Fibroblast of villous mesenchyme (primary cell): ENCODE data around the gene MAFB. TPM values are rescaled to one million over a fixed set of nuclear protein-coding genes. Genes with fewer than 3 reads are reported as not detected.

ENCODE experiments used
- DNase-seq: peaks from one replicate; pipeline ENCODE4 v3.0.0-alpha.2; 2010; ENCODE audit warnings: low read depth
- H3K4me3 ChIP-seq: 2 replicates; pipeline ENCODE4 v1.5.1; 2011; ENCODE audit warnings: low read depth, mild to moderate bottlenecking, low read length
- total RNA-seq: library from RNA; depleted of rRNA; stranded (reverse); fragments of >200 nt; gene quantifications from 2 replicates; pipeline ENCODE4 v1.2.3, GENCODE V29; 2012
- TF ChIP-seq, protein P1 (sequence below): IDR thresholded peaks from 2 replicates; pipeline ENCODE4 v1.5.1; 2012; ENCODE audit warnings: low read depth, mild to moderate bottlenecking, low read length; ENCODE audit not compliant: insufficient read depth

Gene MAFB
- total RNA-seq, 1 donor, result 0.43 TPM

DNA sequence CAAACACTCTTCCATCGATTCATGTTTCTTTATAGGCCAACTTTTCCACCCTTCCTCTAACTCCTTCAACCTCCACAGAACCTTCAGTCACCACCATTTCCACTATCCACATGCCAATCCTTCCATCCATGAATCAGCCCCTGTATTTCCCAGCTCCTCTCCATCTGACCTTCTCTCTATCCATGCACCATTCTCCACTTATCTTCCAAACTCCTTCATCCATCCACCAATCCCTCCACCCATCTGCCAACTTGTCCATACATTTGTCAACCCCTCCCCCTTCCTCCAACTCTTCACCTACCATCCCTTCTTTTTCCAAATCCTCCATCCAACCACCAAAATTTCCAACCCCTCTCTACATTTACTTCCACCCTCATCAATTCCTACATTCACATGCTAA, 49.9 kb downstream of the MAFB start:
- TF ChIP-seq, protein P1, sequence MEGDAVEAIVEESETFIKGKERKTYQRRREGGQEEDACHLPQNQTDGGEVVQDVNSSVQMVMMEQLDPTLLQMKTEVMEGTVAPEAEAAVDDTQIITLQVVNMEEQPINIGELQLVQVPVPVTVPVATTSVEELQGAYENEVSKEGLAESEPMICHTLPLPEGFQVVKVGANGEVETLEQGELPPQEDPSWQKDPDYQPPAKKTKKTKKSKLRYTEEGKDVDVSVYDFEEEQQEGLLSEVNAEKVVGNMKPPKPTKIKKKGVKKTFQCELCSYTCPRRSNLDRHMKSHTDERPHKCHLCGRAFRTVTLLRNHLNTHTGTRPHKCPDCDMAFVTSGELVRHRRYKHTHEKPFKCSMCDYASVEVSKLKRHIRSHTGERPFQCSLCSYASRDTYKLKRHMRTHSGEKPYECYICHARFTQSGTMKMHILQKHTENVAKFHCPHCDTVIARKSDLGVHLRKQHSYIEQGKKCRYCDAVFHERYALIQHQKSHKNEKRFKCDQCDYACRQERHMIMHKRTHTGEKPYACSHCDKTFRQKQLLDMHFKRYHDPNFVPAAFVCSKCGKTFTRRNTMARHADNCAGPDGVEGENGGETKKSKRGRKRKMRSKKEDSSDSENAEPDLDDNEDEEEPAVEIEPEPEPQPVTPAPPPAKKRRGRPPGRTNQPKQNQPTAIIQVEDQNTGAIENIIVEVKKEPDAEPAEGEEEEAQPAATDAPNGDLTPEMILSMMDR, result no peak
- DNase-seq, result no peak
- no peak overlapping the region for H3K4me3 ChIP-seq

DNA sequence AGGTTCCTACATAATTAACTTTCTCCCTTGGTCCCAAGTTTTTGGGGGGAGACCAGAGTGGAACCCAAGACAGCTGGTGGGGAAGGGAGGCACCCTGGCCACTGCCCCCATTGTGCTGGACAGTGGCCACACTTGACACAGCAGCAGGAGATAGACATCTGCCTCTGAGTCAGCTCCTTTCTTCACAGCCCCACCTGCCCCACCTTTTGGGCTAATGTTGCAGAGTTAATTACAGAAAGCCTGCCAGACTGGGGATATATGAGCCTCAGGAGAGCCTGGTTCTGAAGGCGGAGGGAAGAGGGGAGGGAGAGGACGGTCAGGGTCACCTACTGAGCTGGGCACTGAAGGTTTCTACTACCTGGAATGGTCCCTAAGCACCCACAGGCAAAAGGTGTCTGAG, 50.6 kb downstream of the MAFB start:
- no peak overlapping the region for H3K4me3 ChIP-seq
- TF ChIP-seq, protein P1, result no peak
- no peak for DNase-seq

DNA sequence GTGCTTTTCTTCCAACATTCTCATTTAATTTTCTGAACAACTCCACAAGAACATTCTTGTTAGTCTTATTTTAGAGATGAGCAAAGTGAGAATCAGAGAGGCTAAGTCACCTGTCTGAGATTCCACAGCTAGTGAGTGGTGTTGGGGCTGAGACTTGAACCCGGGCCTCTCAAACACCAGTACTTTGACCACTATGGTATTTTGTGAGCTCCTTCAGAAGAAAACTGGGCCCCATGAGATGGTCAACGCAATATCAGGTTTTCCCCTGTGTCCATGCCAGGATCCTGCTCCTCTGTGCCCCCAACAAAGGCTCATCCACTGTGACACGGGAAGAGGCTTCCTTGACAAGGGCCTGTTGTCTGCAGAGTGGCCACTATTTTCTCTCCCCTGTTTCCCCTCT, 51.9 kb downstream of the MAFB start:
- DNase-seq, result no peak
- H3K4me3 ChIP-seq, result no peak overlapping the region
- TF ChIP-seq, protein P1, result no peak

DNA sequence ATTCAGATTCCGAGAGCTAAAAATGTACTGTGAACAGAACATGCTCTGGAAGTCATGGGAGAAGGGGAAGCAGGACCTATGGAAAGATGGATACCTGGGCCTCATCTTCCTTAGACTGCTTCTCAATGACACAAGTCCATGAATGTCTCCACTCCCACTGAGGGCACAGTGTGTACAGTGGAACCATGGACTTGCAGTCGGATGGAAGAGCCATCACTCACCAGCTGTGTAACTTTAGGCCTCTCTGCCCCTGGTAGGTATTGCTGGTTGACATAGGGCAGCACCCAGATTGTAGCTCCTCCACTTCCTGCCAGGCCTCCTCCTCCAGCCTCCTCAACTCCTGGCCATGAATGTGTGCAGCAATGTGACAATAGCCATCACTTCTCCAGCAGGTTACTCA, 52.5 kb downstream of the MAFB start:
- H3K4me3 ChIP-seq, result no peak overlapping the region
- no peak for DNase-seq
- TF ChIP-seq, protein P1, result no peak

DNA sequence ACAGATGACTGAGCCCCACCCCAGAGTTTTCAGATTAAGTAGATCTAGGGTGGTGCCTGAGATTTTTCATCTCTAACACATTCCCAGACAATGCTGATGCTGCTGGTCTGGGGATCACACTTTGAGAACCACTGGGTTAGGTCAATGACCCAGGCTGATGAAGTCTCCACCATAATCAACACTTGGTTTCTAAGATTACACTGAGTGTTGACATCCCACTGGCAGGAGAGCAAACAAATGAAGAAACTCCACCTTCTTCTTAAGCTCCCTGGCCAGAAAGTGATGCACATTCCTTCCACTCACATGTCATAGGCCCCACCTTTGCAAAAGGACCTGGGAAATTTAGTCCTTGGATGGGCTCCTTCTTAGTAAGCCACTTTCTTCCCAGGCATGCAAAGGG, 53.1 kb downstream of the MAFB start:
- TF ChIP-seq, protein P1, result no peak
- DNase-seq, result no peak
- no peak overlapping the region for H3K4me3 ChIP-seq
